Smooth muscle cell (in vitro differentiated cells): ENCODE results near the gene DNM3. TPM values are rescaled to one million over a fixed set of nuclear protein-coding genes. Genes with fewer than 3 reads are reported as not detected.
A peak's percentile ranks its signal among the peaks of the same experiment; 100 is the strongest.

ENCODE experiments used
- DNase-seq: peaks from one replicate; lab custom pipeline; 2025; ENCODE audit not compliant: unreplicated experiment; lab: John Stamatoyannopoulos, UW
- H2AFZ ChIP-seq: fragments of 200-600 bp; sonication (generic); 2 replicates; pipeline ENCODE4 v1.6.0; 2016; ENCODE audit warnings: antibody characterized with exemption, low read depth, mild to moderate bottlenecking
- H3F3A ChIP-seq: fragments of 200-600 bp; sonication (generic); 2 replicates; pipeline ENCODE4 v1.6.0; 2017; ENCODE audit warnings: antibody characterized with exemption, low read depth
- H3K27ac ChIP-seq: fragments of 200-600 bp; sonication (generic); 2 replicates; pipeline ENCODE4 v1.5.1; 2016; ENCODE audit warnings: low read depth, mild to moderate bottlenecking
- H3K27me3 ChIP-seq: fragments of 200-600 bp; sonication (generic); 2 replicates; pipeline ENCODE4 v1.6.1; 2016; ENCODE audit warnings: low read depth, mild to moderate bottlenecking
- H3K36me3 ChIP-seq: fragments of 200-600 bp; sonication (generic); 2 replicates; pipeline ENCODE4 v1.5.1; 2016; ENCODE audit warnings: low read depth
- H3K4me1 ChIP-seq: fragments of 200-600 bp; sonication (generic); 2 replicates; pipeline ENCODE4 v1.5.1; 2016; ENCODE audit warnings: low read depth
- H3K4me2 ChIP-seq: fragments of 200-600 bp; sonication (generic); 2 replicates; pipeline ENCODE4 v1.6.0; 2016; ENCODE audit warnings: mild to moderate bottlenecking
- H3K4me3 ChIP-seq: fragments of 200-600 bp; sonication (generic); 2 replicates; pipeline ENCODE4 v1.5.1; 2016; ENCODE audit warnings: mild to moderate bottlenecking
- H3K79me2 ChIP-seq: fragments of 200-600 bp; sonication (generic); 2 replicates; pipeline ENCODE4 v1.6.0; 2016; ENCODE audit warnings: low read depth, mild to moderate bottlenecking
- H3K9ac ChIP-seq: fragments of 200-600 bp; sonication (generic); 2 replicates; pipeline ENCODE4 v1.6.0; 2016; ENCODE audit warnings: low read depth
- H3K9me3 ChIP-seq: fragments of 200-600 bp; sonication (generic); replicated peaks from 2 replicates; pipeline ENCODE4 v1.5.1; 2016; ENCODE audit warnings: low read depth
- H4K20me1 ChIP-seq: fragments of 200-600 bp; sonication (generic); 2 replicates; pipeline ENCODE4 v1.6.0; 2016; ENCODE audit warnings: low read depth
- CTCF ChIP-seq: fragments of 200-600 bp; sonication (generic); IDR thresholded peaks from 2 replicates; pipeline ENCODE4 v1.5.1; 2017; ENCODE audit warnings: borderline replicate concordance, mild to moderate bottlenecking, antibody characterized with exemption; ENCODE audit not compliant: insufficient read depth, poor library complexity, severe bottlenecking
- WGBS: methylation state at CpG from one replicate; pipeline ENCODE4 v1.1.7; 2016; ENCODE audit warnings: low lambda C conversion rate; 5-methylcytosine and 5-hydroxymethylcytosine counted together
- polyA plus RNA-seq: library from polyadenylated mRNA; unstranded; fragments of >200 nt; fragmentation: Nextera tagmentation; extraction: Ambion mirVana; gene quantifications from 2 replicates; pipeline ENCODE4 v1.2.1, GENCODE V29; 2016
- total RNA-seq: library from RNA; depleted of rRNA; stranded (reverse); fragments of >200 nt; gene quantifications from 2 replicates; pipeline ENCODE4 v1.2.3, GENCODE V29; 2014

The DNM3 gene
- total and polyA plus RNA-seq, 2 experiments from 2014 or later: 1.7 to 3.0 TPM

DNA sequence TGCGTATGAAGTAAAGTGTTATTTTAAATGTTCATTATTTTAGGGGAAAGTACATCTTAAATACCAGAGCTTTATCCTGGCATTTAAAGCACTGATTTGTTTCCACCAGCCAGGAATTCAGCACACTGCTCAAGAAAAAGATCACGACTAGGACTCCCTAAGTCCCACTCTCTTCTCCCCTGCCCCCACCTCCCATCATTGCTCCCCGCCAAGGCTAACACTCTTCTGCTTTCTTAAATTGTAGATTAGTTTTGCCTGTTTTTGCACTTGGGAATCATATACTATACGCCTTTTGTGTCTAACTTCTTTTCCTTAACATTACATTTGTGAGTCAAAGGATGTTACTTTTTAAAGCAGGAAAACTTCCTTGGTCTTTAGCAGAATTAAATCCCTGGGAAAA is 541.7 kb downstream of the DNM3 start:
- DNase-seq: no peak
- Histone ChIP-seq H3K79me2 (no peaks in the 10 kb centered on the region), H4K20me1 (no peaks in the 10 kb centered on the region), H3F3A (peaks cover 32% of the 10 kb centered on the region), H3K9me3 (no peaks in the 10 kb centered on the region), H3K9ac (peak overlapping the region; percentile 89), H3K4me2 (peak overlapping the region; percentile 72), H3K4me3 (peak overlapping the region; percentile 8), H2AFZ (peak overlapping the region; percentile 44), H3K36me3 (no peaks in the 10 kb centered on the region), H3K4me1 (peaks cover 31% of the 10 kb centered on the region), H3K27ac (peak overlapping the region; percentile 99), H3K27me3 (no peaks in the 10 kb centered on the region)
- no peak for TF ChIP-seq CTCF
- 27% methylated on average over 4 of the region's 4 CpGs for WGBS

- H3K27ac ChIP-seq: peak overlapping the region; percentile 99
- no peaks in the 10 kb centered on the region for H4K20me1 ChIP-seq
- no peak for TF ChIP-seq CTCF
- H3K4me1 ChIP-seq: peaks cover 31% of the 10 kb centered on the region
- H3K27me3 ChIP-seq: no peaks in the 10 kb centered on the region
- peak overlapping the region; percentile 72 for H3K4me2 ChIP-seq
- peak overlapping the region; percentile 44 for H2AFZ ChIP-seq
- H3K79me2 ChIP-seq: no peaks in the 10 kb centered on the region
- H3F3A ChIP-seq: peaks cover 32% of the 10 kb centered on the region
- peak overlapping the region; percentile 89 for H3K9ac ChIP-seq
- H3K4me3 ChIP-seq: peak overlapping the region; percentile 8
- WGBS: 18% methylated on average over 3 of the region's 3 CpGs
- H3K36me3 ChIP-seq: no peaks in the 10 kb centered on the region
- H3K9me3 ChIP-seq: no peaks in the 10 kb centered on the region
- no peak for DNase-seq
Measured at GRCh38 chr1:172383536-172383935, 542.2 kb downstream of the DNM3 start.

DNA sequence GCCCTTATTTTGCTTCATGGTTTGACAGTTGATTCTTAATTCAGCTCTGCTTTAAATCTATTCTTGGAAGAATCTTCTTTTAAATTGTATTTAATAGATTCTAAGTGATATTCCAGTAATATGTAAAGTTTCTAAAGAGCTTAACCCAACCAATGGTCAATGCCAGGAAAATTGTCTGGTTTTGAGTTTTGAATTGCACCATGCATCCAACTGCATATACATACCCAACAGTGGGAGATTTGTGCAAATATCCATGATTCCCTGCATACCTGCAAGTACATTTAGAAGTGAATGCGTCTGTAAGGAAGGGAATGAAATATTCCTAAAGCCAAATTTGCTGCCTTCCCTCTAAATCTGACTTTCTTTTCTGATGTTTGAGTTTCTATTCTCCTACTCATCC is 543.4 kb downstream of the DNM3 start:
- Histone ChIP-seq H3K9me3 (no peaks in the 10 kb centered on the region), H3K79me2 (no peaks in the 10 kb centered on the region), H3K27ac (peak overlapping the region; percentile 99), H3K4me1 (peaks cover 31% of the 10 kb centered on the region), H3K4me3 (no peak overlapping the region), H2AFZ (no peak overlapping the region), H4K20me1 (no peaks in the 10 kb centered on the region), H3K9ac (peak overlapping the region; percentile 70), H3K27me3 (no peaks in the 10 kb centered on the region), H3K36me3 (no peaks in the 10 kb centered on the region), H3K4me2 (peak overlapping the region; percentile 72), H3F3A (peaks cover 32% of the 10 kb centered on the region)
- DNase-seq: no peak
- TF ChIP-seq CTCF: no peak
- WGBS: 97% methylated on average over 1 of the region's 1 CpG

DNA sequence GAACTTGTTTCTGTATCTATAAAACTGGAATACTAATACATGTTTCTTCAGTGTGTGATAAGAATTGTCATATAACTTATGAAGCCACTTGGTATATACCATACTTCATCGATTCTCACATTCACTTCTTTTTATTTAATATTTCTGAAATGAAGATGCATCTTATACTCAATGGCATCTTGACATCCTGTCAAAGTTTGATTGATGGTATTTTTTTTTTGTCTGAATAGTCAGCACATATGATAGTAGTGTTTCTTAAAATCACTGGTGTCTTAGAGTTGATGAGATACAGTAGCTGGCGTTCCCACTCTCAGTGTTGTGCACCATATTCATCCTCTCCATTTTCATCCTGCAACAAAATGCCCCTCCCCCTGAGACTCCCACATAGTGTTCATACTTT is 544.7 kb downstream of the DNM3 start:
- WGBS: 92% methylated on average over 2 of the region's 2 CpGs
- no peaks in the 10 kb centered on the region for H3K79me2 ChIP-seq
- DNase-seq: no peak

More for the DNA sequence above, 544.7 kb downstream of the DNM3 start:
- Histone ChIP-seq H3K36me3 (no peaks in the 10 kb centered on the region), H3K9me3 (no peaks in the 10 kb centered on the region), H4K20me1 (no peaks in the 10 kb centered on the region), H3K27me3 (no peaks in the 10 kb centered on the region), H3K9ac (no peak overlapping the region), H3F3A (peaks cover 32% of the 10 kb centered on the region), H3K4me1 (peaks cover 37% of the 10 kb centered on the region), H3K4me2 (no peak overlapping the region), H2AFZ (no peak overlapping the region), H3K27ac (peak overlapping the region; percentile 99), H3K4me3 (no peak overlapping the region)
- no peak for TF ChIP-seq CTCF
